Activated CD4-positive, CD25-positive, alpha-beta regulatory T cell treated with anti-CD3 and anti-CD28 coated beads, Interleukin-2, amount 50 U/mL, for 16 hours (primary cell): ENCODE measurements around the gene TMPRSS9.
A peak's percentile ranks its signal among the peaks of the same experiment; 100 is the strongest.

ENCODE experiments used
- DNase-seq: peaks from one replicate; pipeline ENCODE4 v3.0.0-alpha.2; 2020; ENCODE audit warnings: low read depth, low spot score

Gene TMPRSS9

GRCh38 chr19:2359992-2360685 lies at the start of gene TMPRSS9:
TSS of gene TMPRSS9 (plus strand) at chr19:2360265. CDS start at chr19:2389786, 29,521 bp downstream.
- no peak for DNase-seq

DNA sequence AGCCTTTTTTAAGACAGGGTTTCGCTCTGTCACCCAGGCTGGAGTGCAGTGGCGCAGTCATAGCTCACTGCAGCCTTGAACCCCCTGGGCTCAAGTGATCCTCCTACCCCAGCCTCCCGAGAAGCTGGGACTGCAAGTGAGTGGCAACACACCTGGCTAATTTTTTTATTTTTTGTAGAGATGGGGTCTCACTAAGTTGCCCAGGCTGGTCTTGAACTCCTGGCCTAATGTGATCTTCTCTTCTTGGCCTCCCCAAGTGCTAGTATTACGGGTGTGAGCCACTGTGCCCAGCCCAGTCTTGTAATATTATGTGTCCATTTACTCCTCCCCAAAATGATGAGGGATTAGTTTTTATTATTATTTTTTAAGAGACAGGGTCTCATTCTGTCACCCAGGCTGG lies 49.0 kb upstream of the TMPRSS9 start:
- no peak for DNase-seq

DNA sequence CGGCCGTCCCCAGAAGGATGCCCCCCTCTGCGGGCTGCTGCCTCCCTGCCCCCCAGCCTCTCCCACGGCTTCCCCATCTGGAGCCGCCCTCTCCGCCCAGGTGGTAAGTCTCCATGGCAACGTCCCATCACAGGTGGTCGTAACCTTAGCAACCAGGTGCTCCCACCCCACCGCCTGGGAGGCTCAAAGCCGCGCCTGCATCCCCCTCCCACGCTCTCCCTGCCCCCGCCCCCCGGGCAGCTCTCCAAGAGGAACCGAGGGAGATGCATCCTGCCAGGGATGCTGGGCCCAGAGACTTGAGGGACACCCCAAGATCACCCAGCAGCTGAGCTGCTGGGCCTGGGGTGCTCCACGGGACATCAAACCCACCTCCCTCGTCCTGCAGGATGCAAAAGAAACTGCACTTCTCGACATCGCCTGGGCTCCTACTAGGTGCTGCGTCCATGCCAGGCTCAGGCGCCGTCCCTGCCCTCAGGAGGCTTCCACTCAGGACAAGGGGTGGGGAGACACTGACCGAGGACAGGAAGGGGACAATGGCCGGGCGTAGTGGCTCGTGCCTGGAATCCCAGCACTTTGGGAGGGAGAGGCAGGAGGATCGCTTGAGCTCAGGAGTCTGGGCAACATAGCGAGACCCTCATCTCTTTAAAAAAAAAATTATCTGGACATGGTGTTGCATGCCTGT lies 47.1 kb upstream of the TMPRSS9 start:
- DNase-seq = no peak

GRCh38 chr19:2315121-2315817 lies 44.8 kb upstream of the TMPRSS9 start:
- no peak for DNase-seq

- no peak for DNase-seq
Measured at GRCh38 chr19:2315818-2316353, 44.2 kb upstream of the TMPRSS9 start.

- DNase-seq = no peak
Measured at GRCh38 chr19:2317300-2317699, 42.8 kb upstream of the TMPRSS9 start.

DNA sequence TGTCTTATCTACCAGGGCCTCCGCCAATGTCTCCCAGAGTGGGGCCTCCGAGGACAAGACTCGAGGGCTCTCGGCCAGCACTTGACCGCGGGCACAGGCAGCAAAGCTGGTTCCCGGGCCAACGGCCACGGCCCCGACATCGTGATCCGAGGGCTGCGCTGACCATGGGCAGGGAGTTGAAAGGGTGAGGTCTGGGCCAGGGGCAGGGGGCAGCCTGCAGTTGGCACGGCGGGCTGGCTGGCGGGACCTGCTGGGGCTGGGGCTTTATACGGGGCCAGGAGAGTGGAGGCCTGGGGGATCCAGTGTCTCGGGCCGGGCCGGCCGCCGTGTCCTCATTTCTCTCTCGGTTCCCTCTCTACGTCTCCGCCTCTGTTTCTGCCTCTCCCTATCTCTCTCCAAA lies 42.3 kb upstream of the TMPRSS9 start:
- no peak for DNase-seq

DNA sequence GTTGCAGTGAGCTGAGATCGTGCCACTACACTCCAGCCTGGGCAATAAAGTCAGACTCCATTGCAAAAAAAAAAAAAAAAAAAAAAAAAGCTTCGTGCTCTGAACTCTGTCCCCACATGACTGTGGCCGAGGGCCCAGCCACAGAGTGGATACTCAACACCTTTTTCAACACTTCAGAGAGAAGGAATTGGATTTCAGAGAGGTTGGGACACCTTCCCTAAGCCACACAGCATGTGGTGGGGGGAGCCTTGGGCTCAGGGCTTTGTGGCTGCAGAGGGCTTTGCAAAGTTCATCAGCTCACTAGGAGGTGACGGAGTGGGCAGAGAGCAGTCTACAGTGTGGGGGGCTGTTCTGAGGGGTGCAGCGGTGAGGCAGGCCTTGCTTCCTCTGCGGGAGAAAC lies 41.1 kb upstream of the TMPRSS9 start:
- no peak for DNase-seq

GRCh38 chr19:2319551-2319950 lies 40.5 kb upstream of the TMPRSS9 start:
- no peak for DNase-seq

DNA sequence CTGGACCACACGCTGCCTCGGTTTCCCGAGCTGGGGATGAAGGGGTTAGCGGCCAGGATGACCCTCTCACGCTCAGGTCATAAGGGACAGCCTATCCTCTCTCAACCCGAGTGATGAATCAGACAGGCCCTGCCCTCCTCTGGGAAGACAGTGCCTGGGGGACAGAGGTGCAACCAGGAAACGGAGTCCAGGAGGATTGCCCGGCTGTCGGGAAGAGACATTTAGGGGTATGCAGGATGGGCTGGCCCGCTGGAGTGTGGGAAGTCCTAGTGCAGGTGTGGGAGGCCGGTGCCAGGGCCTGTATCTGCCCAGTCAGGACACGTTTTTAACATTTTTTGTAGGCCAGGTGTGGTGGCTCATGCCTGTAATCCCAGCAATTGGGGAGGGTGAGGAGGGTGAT lies 40.0 kb upstream of the TMPRSS9 start:
- no peak for DNase-seq

GRCh38 chr19:2320939-2321338 lies 39.1 kb upstream of the TMPRSS9 start:
- no peak for DNase-seq

DNA sequence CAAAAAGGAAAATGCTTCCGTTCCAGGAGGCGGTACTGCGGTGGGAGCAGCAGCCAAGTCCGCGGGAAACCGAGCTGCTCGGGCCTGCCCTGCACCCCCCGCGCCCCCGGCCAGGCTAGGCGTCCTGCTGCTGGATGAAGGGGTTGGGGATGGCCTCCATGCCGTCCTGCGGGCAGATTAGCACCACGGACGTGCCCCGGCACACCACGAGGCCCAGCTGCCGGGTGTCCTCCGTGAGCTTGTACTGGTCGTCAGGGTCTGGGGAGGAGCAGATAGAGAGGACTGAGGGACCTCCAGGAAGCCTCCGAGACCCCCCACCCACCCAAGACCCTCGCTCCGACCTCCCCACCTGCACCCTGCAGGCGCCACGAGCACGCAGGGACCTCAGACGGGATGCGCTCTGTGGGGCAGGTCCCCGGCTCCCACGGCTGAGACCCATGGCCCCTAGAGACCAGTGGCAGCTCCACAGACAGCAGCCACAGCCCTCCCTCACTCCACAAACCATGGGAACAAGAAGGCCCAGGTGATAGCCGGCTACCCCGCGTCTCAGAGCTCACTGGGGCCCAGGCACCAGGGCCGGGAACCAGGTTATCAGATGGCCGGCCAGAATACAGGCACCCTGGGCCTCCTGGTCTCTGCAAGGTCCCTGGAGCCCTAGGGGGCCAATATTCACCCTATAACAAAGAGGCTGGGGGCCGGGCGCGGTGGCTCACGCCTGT lies 38.3 kb upstream of the TMPRSS9 start:
- no peak for DNase-seq

GRCh38 chr19:2323707-2324106 lies 36.4 kb upstream of the TMPRSS9 start:
- DNase-seq = no peak

DNA sequence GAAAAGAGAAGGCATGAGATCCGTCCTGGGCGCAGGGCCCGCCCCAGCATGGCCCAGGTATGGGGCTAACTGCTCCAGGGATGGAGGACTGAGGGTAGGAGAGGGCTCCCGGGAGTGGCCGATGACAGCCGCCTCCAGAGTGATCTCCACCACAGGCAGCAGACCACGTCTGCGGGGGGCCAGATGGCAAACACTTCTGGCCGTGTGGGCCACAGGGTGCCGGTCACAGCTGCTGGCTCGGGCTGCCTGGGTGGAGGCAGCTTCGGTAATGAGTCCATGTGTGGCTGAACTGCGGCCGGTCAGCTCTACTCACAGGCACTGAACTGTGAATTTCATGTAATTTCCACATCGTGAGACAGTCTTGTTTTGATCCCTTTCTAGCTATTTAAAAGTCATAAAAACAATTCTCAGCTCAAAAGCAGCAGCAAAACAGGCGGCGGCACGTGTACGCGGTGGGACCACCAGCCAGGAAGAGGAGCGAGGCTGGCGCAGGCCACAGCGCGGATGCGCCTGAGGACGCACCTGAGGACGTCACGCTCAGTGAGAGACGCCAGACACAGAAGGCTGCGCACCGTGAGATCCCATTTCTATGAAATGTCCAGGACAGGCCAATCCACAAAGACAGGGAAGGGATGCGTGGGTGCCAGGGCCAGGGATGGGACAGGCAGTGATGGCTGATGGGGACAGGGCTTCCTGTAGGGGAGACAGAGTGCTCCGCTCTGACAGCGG lies 35.7 kb upstream of the TMPRSS9 start:
- DNase-seq = no peak

GRCh38 chr19:2325281-2326046 lies 34.6 kb upstream of the TMPRSS9 start:
- no peak for DNase-seq

- no peak for DNase-seq
Measured at GRCh38 chr19:2326699-2327360, 33.2 kb upstream of the TMPRSS9 start.

DNA sequence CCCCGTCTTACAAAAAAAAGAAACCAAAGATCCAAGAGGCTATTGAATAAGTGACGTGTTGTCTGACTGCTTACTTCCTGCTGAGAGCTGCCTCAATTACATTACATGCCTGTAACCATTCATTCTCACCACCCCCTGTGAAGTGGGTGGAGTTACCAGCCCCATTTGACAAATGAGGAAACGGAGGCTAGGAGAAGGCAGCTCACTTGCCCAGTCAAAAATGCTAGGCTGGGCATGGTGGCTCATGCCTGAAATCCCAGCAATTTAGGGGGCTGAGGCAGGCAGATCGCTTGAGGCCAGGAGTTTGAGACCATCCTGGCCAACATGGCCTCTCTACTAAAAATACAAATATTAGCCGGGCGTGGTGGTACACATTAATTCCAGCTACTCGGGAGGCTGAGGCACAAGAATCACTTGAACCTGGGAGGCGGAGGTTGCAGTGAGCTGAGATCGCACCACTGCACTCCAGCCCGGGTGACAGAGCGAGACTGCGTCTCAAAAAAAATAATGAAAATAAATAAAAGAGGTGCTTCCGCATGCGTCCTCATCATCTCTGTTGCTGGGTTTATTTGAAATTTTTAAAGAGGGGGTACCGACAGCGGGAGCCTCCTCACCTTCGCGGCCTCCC lies 32.2 kb upstream of the TMPRSS9 start:
- DNase-seq = peak; percentile 48

- DNase-seq = peak; percentile 92
Measured at GRCh38 chr19:2328401-2329148, 31.5 kb upstream of the TMPRSS9 start, which contains the start of the genes LSM7 and SPPL2B. TSS of gene LSM7 (minus strand) at chr19:2328586. CDS start at chr19:2328566, 20 bp downstream. TSS of gene SPPL2B (plus strand) at chr19:2328684. CDS start at chr19:2328710, 26 bp downstream.

GRCh38 chr19:2329149-2329478 lies 31.0 kb upstream of the TMPRSS9 start:
- DNase-seq = no peak
